Immature natural killer cell (primary cell): ENCODE measurements around the gene MYH9. TPM values are rescaled to one million over a fixed set of nuclear protein-coding genes. Genes with fewer than 3 reads are reported as not detected.

Experiments used
- DNase-seq, 3 donors: peaks; one replicate each; pipeline ENCODE4 v3.0.0; 2022; ENCODE audit warnings: mixed read lengths in 1 of 3
- H3K27ac Mint-ChIP-seq, 6 donors: one replicate each; pipeline ENCODE4 v1.8.0; 2020; ENCODE audit warnings: mixed read lengths in 6 of 6, mild to moderate bottlenecking in 5 of 6, inconsistent platforms in 4 of 6, moderate library complexity in 3 of 6
- H3K27me3 Mint-ChIP-seq, 3 donors: one replicate each; pipeline ENCODE4 v1.8.0; 2020 to 2021; ENCODE audit warnings: low read depth in 3 of 3, mild to moderate bottlenecking in 3 of 3, mixed read lengths in 3 of 3, moderate library complexity in 3 of 3, inconsistent platforms in 1 of 3
- H3K36me3 Mint-ChIP-seq, 3 donors: one replicate each; pipeline ENCODE4 v1.8.0; 2020; ENCODE audit warnings: mixed read lengths in 3 of 3, inconsistent platforms in 2 of 3, mild to moderate bottlenecking in 2 of 3
- H3K4me1 Mint-ChIP-seq, 2 donors: one replicate each; pipeline ENCODE4 v1.8.0; 2020; ENCODE audit warnings: inconsistent platforms in 2 of 2, mild to moderate bottlenecking in 2 of 2, mixed read lengths in 2 of 2, moderate library complexity in 1 of 2
- H3K4me3 Mint-ChIP-seq, 5 donors: one replicate each; pipeline ENCODE4 v1.8.0; 2020; ENCODE audit warnings: mild to moderate bottlenecking in 5 of 5, mixed read lengths in 5 of 5, inconsistent platforms in 3 of 5, moderate library complexity in 3 of 5
- H3K9me3 Mint-ChIP-seq, 6 donors: one replicate each; pipeline ENCODE4 v1.8.0; 2020; ENCODE audit warnings: mild to moderate bottlenecking in 6 of 6, mixed read lengths in 6 of 6, inconsistent platforms in 4 of 6, moderate library complexity in 3 of 6
- polyA plus RNA-seq, 3 donors: library from polyadenylated mRNA; unstranded; fragments of 300-500 nt; fragmentation: Illumina TruSeq; gene quantifications; one replicate each; pipeline ENCODE4 v1.2.3, GENCODE V29; 2021

The MYH9 gene
- polyA plus RNA-seq, 3 donors from 2014 or later = 8.7 to 355 (median 40.2) TPM

GRCh38 chr22:36362932-36363331 is 24.8 kb downstream of the MYH9 start:
- Mint-ChIP-seq H3K27me3 (peaks cover 8 to 10% (median 9%) of the 10 kb centered on the region in 3 donors), H3K4me1 (peaks cover 95 to 98% of the 10 kb centered on the region in 2 donors), H3K36me3 (no peaks in the 10 kb centered on the region), H3K9me3 (no peaks in the 10 kb centered on the region), H3K27ac (peak overlapping the region; percentile 81 to 98 (median 95)), H3K4me3 (peak overlapping the region; percentile 6 to 82 (median 53))
- DNase-seq = no peak

GRCh38 chr22:36362075-36362474 is 25.7 kb downstream of the MYH9 start:
- H3K27me3 Mint-ChIP-seq = peaks cover 7 to 9% (median 8%) of the 10 kb centered on the region in 3 donors
- peak overlapping the region in 4 of 5 donors; percentile 2 to 48 (median 26) for H3K4me3 Mint-ChIP-seq
- peaks cover 95 to 98% of the 10 kb centered on the region in 2 donors for H3K4me1 Mint-ChIP-seq
- DNase-seq = no peak
- peak overlapping the region; percentile 81 to 98 (median 95) for H3K27ac Mint-ChIP-seq
- no peaks in the 10 kb centered on the region for H3K36me3 Mint-ChIP-seq
- no peaks in the 10 kb centered on the region for H3K9me3 Mint-ChIP-seq

- H3K27ac Mint-ChIP-seq = peak overlapping the region; percentile 81 to 98 (median 95)
- H3K27me3 Mint-ChIP-seq = peaks cover 4 to 6% (median 6%) of the 10 kb centered on the region in 3 donors
- peak overlapping the region; percentile 12 to 75 (median 50) for H3K4me3 Mint-ChIP-seq
- no peak for DNase-seq
- H3K36me3 Mint-ChIP-seq = no peaks in the 10 kb centered on the region
- no peaks in the 10 kb centered on the region for H3K9me3 Mint-ChIP-seq
- peaks cover 95 to 99% of the 10 kb centered on the region in 2 donors for H3K4me1 Mint-ChIP-seq
Observed at GRCh38 chr22:36360871-36361383, 26.8 kb downstream of the MYH9 start.

GRCh38 chr22:36360011-36360410 is 27.8 kb downstream of the MYH9 start:
- Mint-ChIP-seq H3K36me3 (no peaks in the 10 kb centered on the region), H3K27ac (peak overlapping the region; percentile 81 to 95 (median 88)), H3K4me1 (peaks cover 99 to 100% of the 10 kb centered on the region in 2 donors), H3K4me3 (peak overlapping the region; percentile 28 to 69 (median 56)), H3K27me3 (peaks cover 4 to 10% (median 10%) of the 10 kb centered on the region in 3 donors), H3K9me3 (no peaks in the 10 kb centered on the region)
- DNase-seq = no peak

- DNase-seq = no peak
- peak overlapping the region; percentile 81 to 95 (median 88) for H3K27ac Mint-ChIP-seq
- no peaks in the 10 kb centered on the region for H3K9me3 Mint-ChIP-seq
- no peaks in the 10 kb centered on the region for H3K36me3 Mint-ChIP-seq
- peaks cover 99 to 100% of the 10 kb centered on the region in 2 donors for H3K4me1 Mint-ChIP-seq
- H3K27me3 Mint-ChIP-seq = peaks cover 8 to 13% (median 11%) of the 10 kb centered on the region in 3 donors
- peak overlapping the region; percentile 7 to 69 (median 59) for H3K4me3 Mint-ChIP-seq
Observed at GRCh38 chr22:36359470-36359996, 28.2 kb downstream of the MYH9 start.

GRCh38 chr22:36358533-36359469 is 29.0 kb downstream of the MYH9 start:
- no peak for DNase-seq
- Mint-ChIP-seq H3K27ac (peak overlapping the region; percentile 81 to 95 (median 88)), H3K36me3 (no peaks in the 10 kb centered on the region), H3K9me3 (no peaks in the 10 kb centered on the region), H3K27me3 (peaks cover 9 to 17% (median 11%) of the 10 kb centered on the region in 3 donors), H3K4me3 (peak overlapping the region; percentile 7 to 69 (median 59)), H3K4me1 (peaks cover 99 to 100% of the 10 kb centered on the region in 2 donors)

GRCh38 chr22:36356708-36357624 is 30.8 kb downstream of the MYH9 start:
- Mint-ChIP-seq H3K9me3 (no peaks in the 10 kb centered on the region), H3K4me1 (peaks cover 99 to 100% of the 10 kb centered on the region in 2 donors), H3K4me3 (peak overlapping the region; percentile 56 to 87 (median 58)), H3K27ac (peak overlapping the region; percentile 80 to 96 (median 92)), H3K36me3 (no peaks in the 10 kb centered on the region), H3K27me3 (peaks cover 7 to 18% (median 11%) of the 10 kb centered on the region in 3 donors)
- peak; percentile 38 to 70 (median 45) for DNase-seq

- H3K36me3 Mint-ChIP-seq = no peaks in the 10 kb centered on the region
- peaks cover 99 to 100% of the 10 kb centered on the region in 2 donors for H3K4me1 Mint-ChIP-seq
- no peak for DNase-seq
- H3K4me3 Mint-ChIP-seq = peak overlapping the region; percentile 69 to 80 (median 74)
- peak overlapping the region; percentile 80 to 99 (median 96) for H3K27ac Mint-ChIP-seq
- H3K27me3 Mint-ChIP-seq = peaks cover 7 to 18% (median 11%) of the 10 kb centered on the region in 3 donors
- H3K9me3 Mint-ChIP-seq = no peaks in the 10 kb centered on the region
Observed at GRCh38 chr22:36355894-36356293, 31.9 kb downstream of the MYH9 start.

GRCh38 chr22:36355362-36355761 is 32.4 kb downstream of the MYH9 start:
- Mint-ChIP-seq H3K9me3 (no peaks in the 10 kb centered on the region), H3K27ac (peak overlapping the region; percentile 80 to 99 (median 96)), H3K36me3 (no peaks in the 10 kb centered on the region), H3K27me3 (peaks cover 7 to 18% (median 11%) of the 10 kb centered on the region in 3 donors), H3K4me1 (peaks cover 99 to 100% of the 10 kb centered on the region in 2 donors), H3K4me3 (peak overlapping the region; percentile 69 to 80 (median 74))
- DNase-seq = no peak

GRCh38 chr22:36352803-36353507 is 34.8 kb downstream of the MYH9 start:
- Mint-ChIP-seq H3K27me3 (peaks cover 8 to 17% (median 9%) of the 10 kb centered on the region in 3 donors), H3K4me1 (peaks cover 92% of the 10 kb centered on the region in 2 donors), H3K4me3 (peak overlapping the region in 2 of 5 donors; percentile 20 to 49), H3K27ac (peak overlapping the region; percentile 48 to 99 (median 90)), H3K9me3 (no peaks in the 10 kb centered on the region), H3K36me3 (peaks cover 0 to 2% (median 0%) of the 10 kb centered on the region in 3 donors)
- DNase-seq = peak in 1 of 3 donors; percentile 52

GRCh38 chr22:36351921-36352802 is 35.6 kb downstream of the MYH9 start:
- DNase-seq = no peak
- H3K4me3 Mint-ChIP-seq = peak overlapping the region in 2 of 5 donors; percentile 20 to 71
- H3K36me3 Mint-ChIP-seq = peaks cover 0 to 2% (median 1%) of the 10 kb centered on the region in 3 donors
- peaks cover 88 to 91% of the 10 kb centered on the region in 2 donors for H3K4me1 Mint-ChIP-seq
- H3K9me3 Mint-ChIP-seq = no peaks in the 10 kb centered on the region
- H3K27me3 Mint-ChIP-seq = peaks cover 8 to 20% (median 11%) of the 10 kb centered on the region in 3 donors
- peak overlapping the region; percentile 68 to 99 (median 90) for H3K27ac Mint-ChIP-seq
